ENCODE data around the gene FYTTD1.
"Not testable (repeated sequence)": the region's sequence is repeated elsewhere in the genome, so short reads cannot be mapped to it uniquely, and the experiment has no call there.

Gene FYTTD1

GRCh38 chr3:197749601-197750395 lies at the start of gene FYTTD1:
TSS of gene FYTTD1 (plus strand) at chr3:197749883. CDS start at chr3:197749972, 89 bp downstream.
- DNase-seq: peak; percentile 90

- DNase-seq: peak; percentile 68
Observed at GRCh38 chr3:197700095-197700494, 49.6 kb upstream of the FYTTD1 start.

GRCh38 chr3:197701841-197702240 lies 47.8 kb upstream of the FYTTD1 start:
- no peak for DNase-seq

GRCh38 chr3:197706658-197707057 lies 43.0 kb upstream of the FYTTD1 start:
- no peak for DNase-seq

GRCh38 chr3:197709135-197709534 lies 40.5 kb upstream of the FYTTD1 start:
- DNase-seq: no peak

GRCh38 chr3:197710965-197711364 lies 38.7 kb upstream of the FYTTD1 start:
- DNase-seq: peak; percentile 56

- DNase-seq: peak; percentile 99
Observed at GRCh38 chr3:197711973-197712707, 37.5 kb upstream of the FYTTD1 start.

- DNase-seq: no peak
Observed at GRCh38 chr3:197713477-197713822, 36.2 kb upstream of the FYTTD1 start.

- DNase-seq: no peak
Observed at GRCh38 chr3:197714251-197714650, 35.4 kb upstream of the FYTTD1 start.

- DNase-seq: peak; percentile 90
Observed at GRCh38 chr3:197718891-197719290, 30.8 kb upstream of the FYTTD1 start.

- DNase-seq: no peak
Observed at GRCh38 chr3:197720694-197721093, 29.0 kb upstream of the FYTTD1 start.

GRCh38 chr3:197722734-197723133 lies 26.9 kb upstream of the FYTTD1 start:
- DNase-seq: no peak

- DNase-seq: not testable (repeated sequence)
Observed at GRCh38 chr3:197727878-197728277, 21.8 kb upstream of the FYTTD1 start.

GRCh38 chr3:197728487-197728886 lies 21.2 kb upstream of the FYTTD1 start:
- DNase-seq: no peak

GRCh38 chr3:197730200-197730599 lies 19.5 kb upstream of the FYTTD1 start:
- DNase-seq: peak; percentile 89

- DNase-seq: not testable (repeated sequence)
Observed at GRCh38 chr3:197730770-197731169, 18.9 kb upstream of the FYTTD1 start.

- not testable (repeated sequence) for DNase-seq
Observed at GRCh38 chr3:197731483-197731882, 18.2 kb upstream of the FYTTD1 start.

GRCh38 chr3:197733042-197733441 lies 16.6 kb upstream of the FYTTD1 start:
- DNase-seq: no peak

GRCh38 chr3:197734667-197735318 lies 14.9 kb upstream of the FYTTD1 start:
- no peak for DNase-seq

- peak; percentile 56 for DNase-seq
Observed at GRCh38 chr3:197736010-197736490, 13.6 kb upstream of the FYTTD1 start.

GRCh38 chr3:197736491-197737318 lies 13.0 kb upstream of the FYTTD1 start, which contains the start of gene RUBCN:
TSS of gene RUBCN (minus strand) at chr3:197736904. CDS start at chr3:197736719, 185 bp downstream.
- DNase-seq: peak; percentile 96

- DNase-seq: no peak
Observed at GRCh38 chr3:197737319-197737649, 12.4 kb upstream of the FYTTD1 start.

Data from EL (cell line).